Sciatic nerve (tissue), 2 donors: ENCODE measurements around the gene ROBO2. TPM values are rescaled to one million over a fixed set of nuclear protein-coding genes. Genes with fewer than 3 reads are reported as not detected.

Experiments
- ATAC-seq: fragments of 200-7000 bp; cut with Tn5 transposase; one replicate; pipeline ENCODE4 v1.9.1; 2020; ENCODE audit warnings: mild to moderate bottlenecking, moderate library complexity
- DNase-seq: peaks from one replicate; pipeline ENCODE4 v3.0.0-alpha.2; 2020; ENCODE audit warnings: low spot score
- intact Hi-C: fragments of 100-400 bp; cut with DNase I; formaldehyde crosslinking; loops from one replicate; pipeline ENCODE4 v1.14.2; 2022
- total RNA-seq: library from RNA; stranded (reverse); fragmentation: NEBNext Ultra II Directional; extraction: Animal tissue kit (Norgen Biotek cat#: 25700); gene quantifications from one replicate; pipeline ENCODE4 v1.2.1, GENCODE V29; 2021
- donor health status: DM: no; HTN: no; CAD: no.
- donor health status: DM: no; HTN: no; CAD: no.

ROBO2 gene
- total RNA-seq, 1 donor from 2014 or later, result 1.6 TPM

- ATAC-seq (no peak), DNase-seq (no peak)
- intact Hi-C loops, result no loop called here
These were observed 387.6 kb downstream of the ROBO2 start for GRCh38 chr3:77427528-77427927.

GRCh38 chr3:77436908-77437307 lies 397.0 kb downstream of the ROBO2 start:
- intact Hi-C loops, result no loop called here
- ATAC-seq, result no peak
- DNase-seq, result no peak

DNA sequence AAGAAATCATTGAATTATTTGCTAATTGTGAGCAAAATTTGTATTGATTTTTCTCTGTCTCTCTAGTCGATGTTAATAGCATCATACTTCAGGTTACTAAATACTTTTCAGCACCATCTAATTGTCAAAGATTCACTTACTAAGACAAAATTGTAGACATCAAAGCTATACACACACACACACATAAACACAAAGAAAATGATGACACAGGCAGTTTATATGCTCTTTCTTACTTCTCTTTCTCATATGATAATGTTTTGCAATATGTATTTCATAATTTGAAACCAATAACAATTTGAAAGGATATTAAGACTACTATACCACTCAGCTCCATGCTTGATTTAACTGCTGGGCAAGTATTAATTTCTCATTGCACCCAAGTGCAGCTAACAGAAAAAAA lies 406.2 kb downstream of the ROBO2 start:
- ATAC-seq (no peak), DNase-seq (no peak)
- intact Hi-C loops, result no loop called here

- DNase-seq (no peak), ATAC-seq (no peak)
- intact Hi-C loops, result no loop called here
These were observed 406.9 kb downstream of the ROBO2 start for GRCh38 chr3:77446761-77447160.

DNA sequence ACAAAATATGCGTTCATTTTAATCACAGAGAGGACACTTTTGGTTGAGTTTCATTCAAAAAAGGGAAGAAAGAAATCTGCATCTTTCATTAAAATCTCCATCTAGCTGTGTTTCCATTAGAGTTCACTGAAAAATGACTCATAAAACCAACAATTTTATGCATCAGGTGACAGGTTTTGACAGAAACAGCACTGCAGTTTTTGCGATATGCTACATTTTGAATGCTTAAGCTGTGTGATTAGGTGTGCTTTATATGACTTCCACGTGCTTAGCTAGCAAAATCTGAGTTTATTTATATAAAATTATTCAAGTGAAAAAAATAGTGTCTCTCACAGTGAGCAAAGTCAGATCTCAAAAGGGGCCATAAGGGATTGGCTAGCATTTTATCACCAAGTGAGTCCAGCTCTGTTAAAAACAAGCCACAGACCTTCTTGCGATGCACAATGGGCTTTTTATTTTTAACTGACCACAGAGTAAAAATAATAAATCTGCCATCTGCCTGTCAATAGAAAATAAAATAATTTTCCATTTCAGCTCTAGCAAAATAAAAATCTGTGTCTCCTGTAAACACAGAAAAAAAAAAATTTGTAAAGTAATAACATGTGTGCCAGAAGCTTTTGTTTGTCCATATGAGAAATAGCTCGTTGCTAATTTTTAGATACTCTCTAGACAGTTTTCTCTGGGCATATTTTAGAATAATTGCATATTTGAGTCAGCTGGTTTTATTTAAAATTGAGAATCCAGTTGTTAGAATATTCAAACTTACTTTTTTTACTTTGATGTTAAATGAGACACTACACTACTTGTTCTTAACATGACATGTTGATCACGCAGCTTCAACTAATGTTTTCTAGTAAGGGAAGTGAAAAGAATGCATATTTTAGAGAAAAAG lies 409.8 kb downstream of the ROBO2 start:
- intact Hi-C loops, result no loop called here
- no peak for ATAC-seq
- DNase-seq, result no peak

DNA sequence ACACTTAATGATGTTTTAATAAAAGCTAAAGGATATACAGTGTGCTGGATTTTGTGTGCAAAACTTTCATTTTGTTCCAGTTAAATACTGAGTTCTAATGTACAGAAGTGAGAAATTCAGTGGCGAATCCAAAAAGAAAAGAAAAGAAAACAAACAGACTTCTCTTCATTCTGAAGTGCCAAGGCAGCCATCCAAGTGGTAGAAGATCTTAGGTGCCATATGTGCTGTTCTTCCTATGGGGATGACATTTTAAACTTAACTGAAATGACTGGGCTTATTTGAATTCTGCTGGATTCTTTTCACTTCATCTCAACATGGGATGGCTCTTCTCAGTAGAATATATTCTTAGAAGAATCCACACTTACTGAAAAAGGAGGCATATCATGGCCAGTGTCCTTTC lies 416.5 kb downstream of the ROBO2 start:
- intact Hi-C loops, result no loop called here
- DNase-seq, result no peak

DNA sequence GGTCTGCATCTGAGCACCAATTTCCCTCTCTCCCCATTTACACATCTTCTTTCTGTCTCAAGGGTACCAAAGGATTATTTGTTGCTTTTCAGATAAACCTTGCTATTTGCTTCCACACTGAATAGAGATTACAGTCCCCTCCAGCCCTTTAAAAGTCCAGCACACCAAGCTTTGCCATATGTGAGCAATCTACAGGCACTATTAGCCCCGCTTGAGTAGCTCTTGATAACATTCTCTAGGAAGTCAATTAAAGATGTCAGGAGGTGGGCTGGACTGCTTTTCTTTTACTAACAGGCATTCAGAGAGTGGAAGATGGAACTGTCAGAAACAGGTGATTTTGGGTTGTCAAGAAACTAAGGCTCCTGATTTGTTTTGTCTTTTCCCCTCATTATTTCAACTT lies 417.0 kb downstream of the ROBO2 start:
- DNase-seq (no peak), ATAC-seq (no peak)
- intact Hi-C loops, result no loop called here

More for the DNA sequence above, 416.5 kb downstream of the ROBO2 start:
- ATAC-seq, result no peak

DNA sequence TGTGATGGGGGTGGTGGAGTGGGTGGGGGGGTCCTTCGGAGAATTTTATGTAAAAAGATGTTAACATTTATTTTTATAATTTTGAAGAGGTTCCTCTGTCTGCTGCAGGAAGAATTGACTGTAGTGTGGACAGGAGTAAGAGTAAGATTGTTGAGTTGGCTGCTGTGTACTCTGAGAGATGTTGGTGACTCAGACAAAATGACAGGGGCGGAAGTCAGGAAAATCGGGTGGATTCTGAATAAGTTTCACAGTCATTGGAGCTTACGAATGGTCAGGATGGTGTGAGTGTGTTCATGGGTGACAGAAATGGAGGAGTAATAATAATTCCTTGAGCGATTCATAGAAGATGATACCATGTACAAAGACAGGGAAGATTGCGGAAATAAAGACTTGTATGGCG lies 420.0 kb downstream of the ROBO2 start:
- intact Hi-C loops, result no loop called here
- ATAC-seq (no peak), DNase-seq (no peak)

- DNase-seq, result no peak
- ATAC-seq, result no peak
- intact Hi-C loops, result no loop called here
These were observed 420.4 kb downstream of the ROBO2 start for GRCh38 chr3:77460326-77460725.

GRCh38 chr3:77462951-77463350 lies 423.1 kb downstream of the ROBO2 start:
- DNase-seq, result no peak
- intact Hi-C loops, result no loop called here
- no peak for ATAC-seq

DNA sequence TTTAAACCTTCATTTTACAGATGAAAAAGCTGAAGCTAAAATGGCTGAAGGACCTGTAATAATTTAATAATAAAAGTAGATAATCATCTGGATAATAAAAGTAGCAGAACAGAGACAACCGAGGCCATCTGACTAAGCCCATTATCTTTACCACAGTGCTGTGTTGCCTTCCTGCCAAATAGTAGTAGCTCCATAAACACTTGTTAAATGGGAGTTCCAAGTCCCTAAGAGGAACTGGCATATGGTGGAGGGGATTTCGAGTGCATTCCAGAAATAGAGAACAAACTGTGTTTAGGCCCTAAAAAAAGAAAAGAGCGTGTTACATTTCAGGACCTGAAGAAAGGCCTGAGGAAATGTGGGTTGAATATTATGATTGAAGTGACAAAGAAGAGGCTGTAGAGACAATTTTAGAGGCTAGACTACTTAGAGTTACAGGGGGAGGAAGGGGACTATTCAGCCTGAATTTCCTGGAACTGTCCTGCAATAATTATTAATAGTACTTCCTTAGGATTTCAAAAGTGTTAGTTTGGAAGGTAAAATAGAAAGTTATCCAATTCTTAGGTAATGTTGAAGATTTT lies 424.3 kb downstream of the ROBO2 start:
- no peak for DNase-seq
- intact Hi-C loops, result no loop called here
- ATAC-seq, result no peak

DNA sequence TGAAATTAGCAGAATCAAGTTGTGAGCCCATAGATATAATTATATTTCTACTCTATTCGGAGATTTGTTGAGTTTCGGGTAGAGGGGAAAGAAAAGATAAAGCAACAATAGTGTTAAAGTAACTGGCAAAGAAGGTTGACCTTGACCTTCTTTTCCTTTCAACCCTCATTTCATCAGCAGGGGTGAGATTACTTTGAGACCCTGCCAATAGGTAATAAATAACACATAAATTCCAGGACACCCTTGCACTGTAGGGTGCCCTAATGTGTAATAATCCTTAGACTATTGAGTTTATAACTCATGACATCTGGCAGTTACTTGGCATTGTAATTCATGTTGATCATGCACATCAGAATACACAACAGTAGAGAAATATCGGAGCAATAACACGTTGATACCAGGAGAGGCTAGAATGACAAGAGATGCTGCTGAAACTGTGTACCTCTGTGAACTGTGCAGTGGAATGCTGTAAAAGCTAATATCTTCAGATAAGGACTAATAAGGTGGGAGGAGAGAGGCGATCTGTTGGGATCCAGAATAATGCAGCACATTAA lies 426.7 kb downstream of the ROBO2 start:
- no peak for DNase-seq
- intact Hi-C loops, result no loop called here

DNA sequence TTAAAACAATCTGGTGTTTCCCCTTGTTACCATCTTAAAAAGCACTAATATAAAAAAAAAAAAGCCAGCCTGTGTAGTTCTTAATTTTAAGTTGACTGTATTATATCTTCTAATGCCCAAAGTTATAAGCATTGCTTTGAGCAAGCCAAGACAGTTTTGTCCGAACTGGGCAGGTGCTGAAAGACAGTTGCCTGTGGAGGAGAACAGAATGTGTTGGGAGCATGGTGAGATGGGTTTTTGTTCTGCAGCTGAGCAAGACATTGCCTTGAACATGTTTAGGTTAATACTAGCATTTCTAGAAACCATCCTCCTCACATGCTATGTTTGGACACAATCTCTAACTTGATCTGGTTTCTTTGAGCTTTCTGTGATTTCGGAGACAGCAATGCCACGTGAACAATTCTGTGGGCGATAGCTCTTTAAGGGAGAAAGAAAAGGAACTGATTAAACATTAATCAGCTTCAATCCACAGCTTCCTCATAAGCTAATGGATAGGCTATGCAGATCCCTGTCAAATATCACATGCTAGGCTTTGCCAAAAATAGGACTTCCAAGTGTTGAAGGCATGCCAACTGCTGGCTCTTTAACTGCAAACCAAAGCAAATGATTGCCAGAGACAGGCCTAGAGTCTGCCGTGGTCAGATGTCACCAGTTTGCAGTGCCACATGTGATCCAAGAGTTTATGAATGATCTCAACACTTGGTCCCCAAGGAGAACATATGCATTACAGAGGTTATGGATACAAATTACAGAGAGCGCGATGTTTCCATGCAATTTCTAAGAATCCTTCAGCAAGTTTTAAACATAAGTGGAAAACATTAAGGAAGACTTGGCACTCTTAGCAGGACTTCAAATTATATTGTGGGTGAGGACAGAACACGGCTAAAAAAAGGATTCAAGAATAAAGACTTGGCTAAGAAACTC lies 428.1 kb downstream of the ROBO2 start:
- intact Hi-C loops, result no loop called here
- DNase-seq (no peak), ATAC-seq (peak; percentile 46)

More for the DNA sequence above, 426.7 kb downstream of the ROBO2 start:
- ATAC-seq, result no peak

DNA sequence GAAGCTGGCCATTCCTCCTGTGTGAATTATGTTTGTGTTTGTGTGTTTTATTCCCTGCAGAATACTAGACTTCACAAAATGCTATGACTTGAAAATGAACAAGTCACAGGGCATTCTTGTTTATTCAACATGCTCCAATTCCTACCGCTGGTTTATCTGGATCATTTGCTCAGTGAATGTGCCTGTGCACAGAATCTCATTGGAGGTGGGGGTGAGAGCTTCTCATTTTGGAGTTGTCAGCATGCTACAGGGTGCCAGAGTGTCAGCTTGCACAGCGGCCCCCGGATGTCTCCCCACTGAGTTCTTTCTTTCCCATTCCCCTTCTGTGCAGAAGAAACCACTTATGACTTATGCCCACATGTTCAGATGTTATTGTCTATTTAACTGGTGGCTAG lies 428.7 kb downstream of the ROBO2 start:
- DNase-seq (no peak), ATAC-seq (peak; percentile 24)
- intact Hi-C loops, result no loop called here

- intact Hi-C loops, result no loop called here
- no peak for ATAC-seq
- DNase-seq, result no peak
These were observed 435.6 kb downstream of the ROBO2 start for GRCh38 chr3:77475507-77475906.

DNA sequence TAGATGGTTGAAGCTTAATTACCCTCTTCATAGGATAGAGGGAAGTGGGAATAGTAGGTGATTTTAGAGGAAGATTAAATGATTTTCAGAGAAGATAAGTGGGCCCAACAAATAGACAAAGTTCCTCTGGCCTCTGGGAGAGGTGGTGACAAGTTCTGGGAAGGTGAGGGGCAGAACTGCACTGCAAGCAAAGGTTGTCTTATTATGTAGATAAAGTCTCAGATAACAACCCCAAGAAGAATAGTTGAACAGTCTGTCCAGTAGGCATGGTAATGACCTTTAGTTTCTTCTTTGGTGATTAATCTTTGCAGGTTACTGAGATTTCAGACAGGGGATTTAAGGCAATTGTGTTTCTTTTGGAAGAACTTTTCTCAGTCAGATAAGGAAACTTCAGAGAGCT lies 439.1 kb downstream of the ROBO2 start:
- intact Hi-C loops, result no loop called here
- DNase-seq, result no peak
- ATAC-seq, result no peak

DNA sequence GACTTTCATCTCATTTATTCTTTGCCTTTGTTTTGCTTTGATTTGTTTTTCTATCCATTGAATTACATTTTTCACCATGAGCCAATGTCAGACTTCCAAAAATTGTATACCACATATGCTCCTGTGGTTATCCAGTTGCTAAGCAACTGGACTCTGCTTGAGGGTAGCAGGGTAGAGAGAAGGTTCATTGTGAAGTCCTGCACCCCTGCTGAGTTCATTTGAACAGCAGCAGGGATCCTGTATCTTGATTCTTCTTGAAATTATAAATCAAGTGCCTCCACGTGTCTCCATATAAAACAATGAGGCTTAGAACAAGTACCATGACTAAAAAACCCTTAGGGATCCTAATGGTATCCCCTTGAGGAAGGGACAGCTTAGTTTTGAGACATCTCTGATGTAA lies 449.3 kb downstream of the ROBO2 start:
- ATAC-seq (no peak), DNase-seq (no peak)
- intact Hi-C loops, result no loop called here

- no peak for DNase-seq
- no peak for ATAC-seq
- intact Hi-C loops, result no loop called here
These were observed 452.1 kb downstream of the ROBO2 start for GRCh38 chr3:77491961-77492360.

DNA sequence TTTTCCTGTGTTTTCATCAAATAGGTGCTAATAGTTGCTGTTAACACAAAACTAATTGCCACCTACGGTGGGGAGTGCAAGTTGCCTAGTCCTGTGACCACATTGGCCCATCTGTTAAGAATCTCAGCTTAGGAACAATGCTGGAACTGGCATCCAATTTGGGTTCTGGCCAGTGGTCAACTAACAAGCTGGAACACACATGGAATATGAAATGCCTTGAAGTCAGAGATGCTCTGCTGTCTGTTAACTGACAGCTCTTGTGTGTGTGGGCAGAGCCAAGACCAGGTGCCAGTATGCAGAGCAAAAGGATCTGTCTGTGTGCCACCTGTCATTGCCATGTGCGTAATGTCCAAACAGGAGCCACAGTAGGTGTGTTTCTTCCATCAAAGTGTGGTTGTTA lies 460.8 kb downstream of the ROBO2 start:
- intact Hi-C loops, result no loop called here
- DNase-seq (no peak), ATAC-seq (no peak)
